Fibroblast of gingiva (primary cell): Measurements from ENCODE around the gene IL12RB2.
A peak's percentile ranks its signal among the peaks of the same experiment; 100 is the strongest.
"Not testable (repeated sequence)": the region's sequence is repeated elsewhere in the genome, so short reads cannot be mapped to it uniquely, and the experiment has no call there.

Experiments
- DNase-seq: peaks from one replicate; pipeline ENCODE4 v3.0.0-alpha.2; 2011; ENCODE audit warnings: low read depth

The IL12RB2 gene

DNA sequence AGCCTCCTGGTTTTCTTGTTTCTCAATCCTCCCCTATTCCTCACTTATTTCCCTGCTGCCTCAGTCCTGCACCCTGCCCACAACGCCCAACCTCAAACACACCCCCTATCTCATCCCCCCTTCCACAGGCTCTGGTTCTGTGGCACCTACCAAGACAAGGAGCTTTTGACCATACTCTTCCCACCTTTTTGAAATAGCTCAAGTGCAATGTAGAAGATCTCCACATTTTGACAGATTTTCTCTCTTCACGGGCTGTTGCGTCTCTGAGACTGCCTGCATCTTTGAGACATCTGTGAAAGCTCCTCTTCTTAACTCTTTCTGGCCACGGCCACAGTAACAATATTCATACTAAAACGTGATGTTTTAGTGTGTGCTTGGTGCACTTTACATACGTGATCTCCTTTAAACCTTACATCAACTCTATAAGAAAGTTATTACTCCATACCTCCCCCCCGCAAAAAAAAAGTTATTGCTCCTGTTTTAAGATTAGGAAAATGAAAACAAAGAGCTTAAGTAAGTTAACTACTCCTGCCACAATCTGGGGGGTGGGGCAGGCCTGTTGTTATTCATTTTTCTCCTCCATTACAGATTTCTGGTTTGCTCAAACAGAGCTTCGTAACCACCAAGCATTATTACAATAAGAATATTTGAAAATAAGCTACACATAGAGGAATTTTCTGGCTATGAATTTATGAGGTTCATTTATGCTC lies 124.4 kb downstream of the IL12RB2 start:
- DNase-seq = no peak

DNA sequence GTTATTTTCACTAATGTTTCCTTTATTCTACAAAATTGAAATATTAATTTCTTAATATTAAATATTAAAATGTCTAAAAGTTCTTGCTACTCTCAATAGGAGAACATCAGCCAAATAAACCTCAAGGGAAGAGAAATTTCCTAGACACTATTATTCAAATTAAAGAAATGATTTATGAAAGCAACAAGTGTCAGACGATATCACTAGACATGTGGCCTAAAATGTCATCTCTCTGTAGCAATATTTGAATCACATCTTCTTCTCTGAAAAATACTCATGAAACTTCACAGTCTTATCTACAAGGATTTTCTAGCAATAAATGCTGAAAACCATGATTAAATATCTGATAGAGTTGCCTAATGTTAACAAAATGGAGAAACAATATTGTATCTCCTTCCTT lies 125.1 kb downstream of the IL12RB2 start:
- DNase-seq = no peak

DNA sequence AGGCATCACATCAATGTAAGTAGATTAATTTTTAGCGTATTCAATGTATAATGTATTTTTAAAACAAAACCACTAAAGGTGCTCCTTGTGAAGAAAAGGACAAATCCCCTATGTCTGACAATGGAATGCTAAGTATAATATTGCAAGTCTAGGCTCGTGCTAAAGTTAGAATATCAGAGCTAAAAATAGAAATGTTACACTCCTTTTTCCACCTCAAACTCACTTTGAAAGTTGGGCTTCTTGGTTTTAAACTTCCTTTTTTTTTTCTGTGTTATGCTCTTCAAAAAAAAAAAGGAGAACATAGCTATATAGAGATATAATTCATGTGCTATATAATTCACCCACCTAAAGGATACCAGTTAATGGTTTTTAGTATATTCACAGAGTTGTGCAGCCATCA lies 126.2 kb downstream of the IL12RB2 start:
- no peak for DNase-seq

DNA sequence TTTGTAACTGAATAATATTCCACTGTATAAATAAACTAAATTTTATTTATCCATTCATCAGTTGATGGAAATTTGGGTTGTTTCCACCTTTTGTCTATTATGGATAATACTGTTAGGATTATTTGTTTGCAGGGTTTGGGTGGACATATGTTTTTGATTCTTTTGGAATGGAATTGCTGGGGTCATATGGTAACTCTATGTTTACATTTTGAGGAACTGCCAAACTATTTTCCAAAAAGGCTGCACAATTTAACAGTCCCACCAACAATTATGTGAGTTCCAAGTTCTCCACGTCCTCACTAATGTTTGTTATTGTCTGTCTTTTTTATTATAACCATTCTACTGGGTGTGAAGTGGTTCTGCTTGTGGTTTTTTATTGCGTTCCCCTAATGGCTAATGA lies 126.8 kb downstream of the IL12RB2 start:
- peak; percentile 73 for DNase-seq

DNA sequence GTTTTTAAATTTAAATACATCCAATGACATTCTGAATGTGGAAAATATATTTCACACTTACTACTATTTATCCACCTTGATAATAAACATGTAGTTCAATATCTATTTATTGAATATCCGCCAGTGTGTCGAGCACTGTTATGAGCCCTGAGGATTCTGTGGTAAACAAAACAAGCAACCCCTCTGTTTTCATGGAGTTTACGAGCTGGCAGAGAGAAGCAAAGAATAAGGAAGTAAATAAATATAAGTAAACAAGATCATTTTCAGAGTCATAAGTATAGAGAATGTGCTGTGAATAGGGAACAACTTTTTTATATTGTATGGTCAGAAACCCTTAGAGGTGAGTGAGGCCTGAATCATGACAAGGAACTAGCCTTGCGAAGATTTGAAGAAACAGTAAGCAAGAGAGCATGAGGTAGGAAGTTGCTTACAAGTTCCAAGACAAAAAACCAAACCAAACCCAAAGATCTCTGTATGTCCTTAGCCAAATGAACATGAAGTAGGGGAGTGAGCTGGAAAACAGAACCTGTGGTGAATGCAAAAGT lies 128.9 kb downstream of the IL12RB2 start:
- DNase-seq = no peak

DNA sequence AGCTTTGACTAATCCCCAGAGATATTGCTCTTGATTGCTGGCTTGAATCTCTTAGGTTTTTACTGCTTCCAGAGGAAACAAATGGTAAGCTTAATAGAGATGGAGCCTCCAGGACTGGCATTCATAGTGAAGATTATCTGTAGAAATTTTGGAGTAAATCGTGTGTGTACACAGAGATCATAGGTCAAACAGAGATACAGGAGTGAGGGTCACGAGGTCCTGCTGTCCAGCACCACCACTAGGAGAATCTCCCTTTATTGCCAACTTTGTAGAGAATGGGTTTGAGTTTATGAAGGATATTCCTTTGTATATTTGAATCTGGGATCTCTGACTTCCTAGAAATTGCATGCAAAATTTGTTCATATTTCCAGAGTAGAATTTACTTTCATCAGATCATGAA lies 130.3 kb downstream of the IL12RB2 start:
- no peak for DNase-seq

DNA sequence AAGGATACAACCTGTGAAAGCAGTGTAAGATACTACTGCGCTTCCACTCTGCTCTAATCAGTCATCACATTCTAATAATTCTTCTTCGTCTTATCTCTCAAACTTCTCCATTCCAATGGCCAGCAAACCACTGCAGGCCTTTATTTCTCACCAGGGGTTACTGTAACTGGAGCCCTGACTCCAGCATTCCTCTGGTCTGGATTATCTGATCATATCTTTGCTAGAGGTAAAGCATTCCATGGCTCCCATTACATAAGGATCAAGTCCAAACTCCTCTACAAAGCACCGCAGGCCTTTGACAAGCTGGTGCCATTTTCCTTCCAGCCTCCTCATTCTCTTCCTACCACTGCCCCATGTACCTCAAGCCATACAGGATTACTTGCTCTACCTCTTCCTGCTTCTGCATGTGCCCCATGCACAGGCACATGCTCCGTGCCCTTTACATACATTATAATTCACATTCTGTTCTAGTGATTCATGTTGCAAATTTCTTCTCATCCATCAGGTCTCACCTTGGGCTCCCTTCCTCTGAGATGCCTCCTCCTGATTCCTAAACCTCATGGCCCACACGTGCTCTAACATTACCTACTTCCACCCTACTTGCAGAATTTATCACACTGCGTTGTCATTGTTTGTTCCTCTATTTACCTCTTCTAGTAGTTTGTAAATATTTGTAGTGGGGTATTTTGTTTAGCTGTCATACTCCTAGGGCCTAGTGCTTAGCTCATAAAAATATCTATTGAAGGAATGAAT lies 131.8 kb downstream of the IL12RB2 start:
- DNase-seq = no peak

DNA sequence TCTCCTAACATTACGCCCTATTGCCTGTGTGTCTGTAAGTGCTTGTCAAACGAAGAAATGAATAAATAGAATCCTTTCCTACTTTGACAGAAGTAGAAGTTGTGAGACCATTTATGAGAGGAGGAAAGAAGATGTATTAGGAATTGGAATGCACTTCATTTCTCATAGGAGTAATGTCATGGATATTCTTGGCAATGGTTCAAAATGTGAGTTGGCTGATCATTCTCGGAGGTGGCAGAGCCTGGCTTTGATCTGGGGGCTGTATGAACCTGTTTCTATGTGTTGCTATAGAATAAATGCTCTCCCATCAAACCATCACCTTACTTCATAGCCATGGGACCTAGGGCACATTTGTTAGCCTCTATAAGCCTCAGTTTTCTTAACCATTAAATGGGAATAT lies 132.7 kb downstream of the IL12RB2 start:
- DNase-seq = no peak

DNA sequence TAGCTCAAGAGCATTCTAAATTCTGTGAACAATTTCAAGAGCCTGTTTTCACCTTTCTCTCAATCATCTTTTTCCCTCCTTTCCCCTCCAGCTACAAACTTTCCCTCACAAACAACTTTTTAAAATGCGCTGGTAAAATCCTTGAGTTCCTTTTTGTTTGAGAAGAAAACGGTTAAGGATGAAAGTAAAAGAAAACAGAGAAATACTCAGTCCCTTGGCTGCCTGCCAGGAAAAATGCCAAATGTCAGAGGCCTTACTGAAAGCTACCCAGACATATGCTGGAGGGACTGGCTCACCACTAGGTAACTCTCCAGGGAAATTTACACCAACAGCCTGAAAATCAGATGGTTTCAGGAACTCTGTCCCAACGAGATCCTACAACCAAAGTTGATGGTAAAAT lies 133.5 kb downstream of the IL12RB2 start:
- DNase-seq = peak; percentile 55

DNA sequence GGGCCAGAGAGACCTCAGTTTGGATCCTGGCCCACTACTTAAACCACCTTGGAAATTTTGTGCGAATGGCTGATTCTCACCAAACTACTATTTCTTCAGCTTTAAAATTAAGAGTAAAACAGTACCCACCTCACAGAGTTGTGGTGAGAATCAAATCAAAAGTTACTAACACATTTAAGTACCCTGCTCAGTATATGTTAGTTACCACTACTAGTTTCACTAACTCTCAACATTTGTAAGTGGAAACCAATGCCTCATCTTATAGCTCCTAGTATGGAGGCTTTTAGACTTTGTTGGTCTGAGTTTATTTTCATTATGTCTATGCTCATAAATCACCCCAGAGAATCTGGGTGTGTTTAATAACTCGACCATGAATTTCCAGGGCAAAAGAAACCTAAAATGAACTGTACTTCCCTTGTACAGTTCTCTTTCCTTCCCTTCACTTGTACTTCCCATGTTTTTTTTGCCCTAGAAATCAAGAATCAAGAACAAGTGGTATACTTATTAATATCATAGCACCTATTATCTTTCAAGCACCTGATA lies 134.1 kb downstream of the IL12RB2 start:
- no peak for DNase-seq

DNA sequence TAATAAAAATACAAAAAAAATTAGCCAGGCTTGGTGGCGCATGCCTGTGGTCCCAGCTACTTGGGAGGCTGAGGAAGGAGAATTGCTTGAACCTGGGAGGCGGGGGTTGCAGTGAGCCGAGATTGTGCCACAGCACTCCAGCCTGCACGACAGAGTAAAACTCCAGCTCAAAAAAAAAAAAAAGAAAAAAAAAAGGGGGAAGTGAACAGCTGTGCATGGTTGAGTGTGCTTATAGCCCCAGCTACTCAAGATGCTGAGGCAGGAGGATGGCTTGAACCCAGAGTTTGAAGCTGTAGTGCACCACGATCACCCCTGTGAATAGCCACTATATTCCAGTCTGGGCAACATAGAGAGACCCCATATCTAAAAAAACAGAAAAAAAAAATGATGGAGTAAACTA lies 138.3 kb downstream of the IL12RB2 start:
- DNase-seq = not testable (repeated sequence)
